Measurements from ENCODE around the gene MOV10.

DNA sequence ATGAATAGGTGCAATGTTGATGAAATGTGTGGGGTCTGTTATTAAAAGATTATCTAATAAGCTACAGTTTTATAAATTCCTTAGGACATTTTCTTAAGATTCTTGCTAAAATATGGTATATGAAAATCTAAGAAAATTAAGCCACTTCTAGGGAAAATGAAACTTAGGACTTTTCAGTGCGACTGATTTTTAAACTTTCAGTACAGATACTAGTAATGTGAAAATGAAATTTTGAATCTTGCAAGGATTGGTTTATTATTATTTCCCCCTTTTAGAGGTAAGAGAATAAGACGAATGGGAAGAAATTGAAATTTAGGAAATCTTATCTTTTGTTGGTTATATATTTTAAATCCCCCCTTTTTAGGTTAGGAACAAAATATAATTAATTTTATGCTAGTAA, 38.4 kb upstream of the MOV10 start:
- TF ChIP-seq, protein P1, sequence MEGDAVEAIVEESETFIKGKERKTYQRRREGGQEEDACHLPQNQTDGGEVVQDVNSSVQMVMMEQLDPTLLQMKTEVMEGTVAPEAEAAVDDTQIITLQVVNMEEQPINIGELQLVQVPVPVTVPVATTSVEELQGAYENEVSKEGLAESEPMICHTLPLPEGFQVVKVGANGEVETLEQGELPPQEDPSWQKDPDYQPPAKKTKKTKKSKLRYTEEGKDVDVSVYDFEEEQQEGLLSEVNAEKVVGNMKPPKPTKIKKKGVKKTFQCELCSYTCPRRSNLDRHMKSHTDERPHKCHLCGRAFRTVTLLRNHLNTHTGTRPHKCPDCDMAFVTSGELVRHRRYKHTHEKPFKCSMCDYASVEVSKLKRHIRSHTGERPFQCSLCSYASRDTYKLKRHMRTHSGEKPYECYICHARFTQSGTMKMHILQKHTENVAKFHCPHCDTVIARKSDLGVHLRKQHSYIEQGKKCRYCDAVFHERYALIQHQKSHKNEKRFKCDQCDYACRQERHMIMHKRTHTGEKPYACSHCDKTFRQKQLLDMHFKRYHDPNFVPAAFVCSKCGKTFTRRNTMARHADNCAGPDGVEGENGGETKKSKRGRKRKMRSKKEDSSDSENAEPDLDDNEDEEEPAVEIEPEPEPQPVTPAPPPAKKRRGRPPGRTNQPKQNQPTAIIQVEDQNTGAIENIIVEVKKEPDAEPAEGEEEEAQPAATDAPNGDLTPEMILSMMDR (IDR thresholded peaks at IDR 0.05) = no peak
- no peak for TF ChIP-seq EZH2 (IDR thresholded peaks at IDR 0.05; ENCODE audit: borderline replicate concordance, insufficient read depth, low read depth, low read length, poor library complexity, severe bottlenecking)
